Body of pancreas (tissue), 4 donors: ENCODE measurements around the gene PIP5K1B.

Experiments
- CTCF ChIP-seq, 7 experiments: fragments of 450-650 bp in 4 of 7; fragments of 200-600 bp in 3 of 7; sonication (generic) in 3 of 7; IDR thresholded peaks; one replicate each; pipeline ENCODE4 v1.5.1; 2016 to 2019; ENCODE audit warnings: antibody characterized with exemption in 7 of 7
- POLR2A ChIP-seq, 3 donors: fragments of 450-650 bp; IDR thresholded peaks; one replicate each; pipeline ENCODE4 v1.6.1; 2016; ENCODE audit warnings: antibody characterized with exemption in 3 of 3, mild to moderate bottlenecking in 2 of 3

- TF ChIP-seq POLR2A (IDR thresholded peaks at IDR 0.05) = peak in 1 of 3 donors; percentile 16
- no peak for TF ChIP-seq CTCF (IDR thresholded peaks at IDR 0.05)
These were observed 270.5 kb downstream of the PIP5K1B start for GRCh38 chr9:68975365-68976043.
